HepG2 (cell line): ENCODE results near the gene COG5. TPM values are rescaled to one million over a fixed set of nuclear protein-coding genes. Genes with fewer than 3 reads are reported as not detected.

Source experiments
- CHD2 ChIP-seq: IDR thresholded peaks from 2 replicates; pipeline ENCODE4 v1.6.1; 2011; ENCODE audit warnings: low read depth, low read length, improper control_type of control experiment
- GLI4 ChIP-seq: sonication (generic); formaldehyde crosslinking; IDR thresholded peaks from 2 replicates; pipeline ENCODE4 v1.5.1; 2020; ENCODE audit warnings: missing genetic modification reagents, mild to moderate bottlenecking, moderate library complexity, borderline replicate concordance
- HNF1B ChIP-seq: sonication (generic); formaldehyde crosslinking; IDR thresholded peaks from 2 replicates; pipeline ENCODE4 v1.5.1; 2020; ENCODE audit warnings: mild to moderate bottlenecking, moderate library complexity, missing genetic modification reagents
- IRF2 ChIP-seq: IDR thresholded peaks from 2 replicates; pipeline ENCODE4 v1.6.1; 2018; ENCODE audit warnings: missing genetic modification reagents, missing compliant biosample characterization
- JUN ChIP-seq: sonication (generic); formaldehyde crosslinking; IDR thresholded peaks from 2 replicates; pipeline ENCODE4 v1.4.0; 2020; ENCODE audit warnings: mild to moderate bottlenecking, missing genetic modification reagents
- KMT2B ChIP-seq: IDR thresholded peaks from 2 replicates; pipeline ENCODE4 v1.6.1; 2016; ENCODE audit warnings: missing genetic modification reagents, missing compliant biosample characterization
- MLXIP ChIP-seq: sonication (generic); formaldehyde crosslinking; IDR thresholded peaks from 2 replicates; pipeline ENCODE4 v1.9.0; 2021; ENCODE audit warnings: missing genetic modification reagents, borderline replicate concordance
- NR0B2 ChIP-seq: sonication (generic); formaldehyde crosslinking; IDR thresholded peaks from 2 replicates; pipeline ENCODE4 v1.4.0; 2020; ENCODE audit warnings: mild to moderate bottlenecking, missing genetic modification reagents
- RARG ChIP-seq: sonication (generic); formaldehyde crosslinking; IDR thresholded peaks from 2 replicates; pipeline ENCODE4 v1.4.0; 2020; ENCODE audit warnings: low read depth, mild to moderate bottlenecking, missing genetic modification reagents
- SMC3 ChIP-seq: IDR thresholded peaks from 2 replicates; pipeline ENCODE4 v1.6.1; 2011; ENCODE audit warnings: low read length, improper control_type of control experiment
- SNAI1 ChIP-seq: sonication (generic); formaldehyde crosslinking; IDR thresholded peaks from 2 replicates; pipeline ENCODE4 v1.5.0; 2020; ENCODE audit warnings: mild to moderate bottlenecking, missing genetic modification reagents, borderline replicate concordance
- TERF1 ChIP-seq: sonication (generic); formaldehyde crosslinking; IDR thresholded peaks from 2 replicates; pipeline ENCODE4 v1.8.0; 2022; ENCODE audit warnings: mild to moderate bottlenecking, missing genetic modification reagents, moderate library complexity
- YEATS2 ChIP-seq: sonication (generic); formaldehyde crosslinking; IDR thresholded peaks from 2 replicates; pipeline ENCODE4 v1.4.0; 2020; ENCODE audit warnings: missing genetic modification reagents, borderline replicate concordance
- ZBTB21 ChIP-seq: sonication (generic); formaldehyde crosslinking; IDR thresholded peaks from 2 replicates; pipeline ENCODE4 v1.4.0; 2020; ENCODE audit warnings: missing genetic modification reagents
- ZEB1 ChIP-seq: IDR thresholded peaks from 2 replicates; pipeline ENCODE4 v1.6.1; 2012; ENCODE audit warnings: mild to moderate bottlenecking, low read depth, inconsistent platforms; ENCODE audit not compliant: insufficient replicate concordance
- ZKSCAN8 ChIP-seq: IDR thresholded peaks from 2 replicates; pipeline ENCODE4 v1.6.1; 2016; ENCODE audit warnings: borderline replicate concordance, missing genetic modification reagents, missing compliant biosample characterization
- ZNF160 ChIP-seq: sonication (generic); formaldehyde crosslinking; IDR thresholded peaks from 2 replicates; pipeline ENCODE4 v1.8.0; 2022; ENCODE audit warnings: mild to moderate bottlenecking, inconsistent platforms, missing genetic modification reagents
- ZNF276 ChIP-seq: sonication (generic); formaldehyde crosslinking; IDR thresholded peaks from 2 replicates; pipeline ENCODE4 v1.4.0; 2020; ENCODE audit warnings: mild to moderate bottlenecking, low read depth, missing genetic modification reagents
- ZNF564 ChIP-seq: sonication (generic); formaldehyde crosslinking; IDR thresholded peaks from 2 replicates; pipeline ENCODE4 v1.8.1; 2023; ENCODE audit warnings: mild to moderate bottlenecking, missing genetic modification reagents
- ZNF782 ChIP-seq: sonication (generic); formaldehyde crosslinking; IDR thresholded peaks from 2 replicates; pipeline ENCODE4 v1.4.0; 2020; ENCODE audit warnings: missing genetic modification reagents, mild to moderate bottlenecking, borderline replicate concordance
- ZSCAN22 ChIP-seq: sonication (generic); formaldehyde crosslinking; IDR thresholded peaks from 2 replicates; pipeline ENCODE4 v1.4.0; 2020; ENCODE audit warnings: mild to moderate bottlenecking, missing genetic modification reagents
- polyA plus RNA-seq, 8 experiments: library from polyadenylated mRNA; depleted of rRNA in 3 of 8; stranded (reverse) in 7 of 8; unstranded in 1 of 8; fragments of >200 nt; fragmentation: Illumina TruSeq in 4 of 8; extraction: Trizol in 4 of 8; gene quantifications; 2 replicates each; pipeline versions ENCODE4 v1.2.1 to v1.2.3, GENCODE V29; 2011 to 2016; ENCODE audit warnings: low read depth in 4 of 8, missing spikeins in 1 of 8, mixed read lengths in 1 of 8; ENCODE audit not compliant: insufficient read depth in 1 of 8
- total RNA-seq, 5 experiments: library from RNA; depleted of rRNA; stranded (reverse); fragments of >200 nt; fragmentation: Illumina TruSeq; extraction: Trizol; gene quantifications; 2 replicates each; pipeline ENCODE4 v1.2.3, GENCODE V29; 2016; ENCODE audit warnings: low read depth in 1 of 5

COG5 gene
- total and polyA plus RNA-seq, 2 of the 13 experiments (the other 11 are each of a cell fraction or from before 2014, with no cell fraction given) = 20.4 to 31.3 TPM

GRCh38 chr7:107563775-107564552, at the start of gene COG5, which contains the start of gene DUS4L (continued):
- peak; percentile 91 for TF ChIP-seq NR0B2 (CRISPR knock-in tag)
- peak; percentile 90 for TF ChIP-seq YEATS2
- TF ChIP-seq SMC3 = no peak
- TF ChIP-seq RARG (CRISPR knock-in tag) = no peak
- no peak for TF ChIP-seq CHD2
- TF ChIP-seq ZNF160 (CRISPR knock-in tag) = 0 out of 2 replicates have a peak, but pooled peaks have one; percentile 25
- peak; percentile 99 for TF ChIP-seq KMT2B
- peak; percentile 50 for TF ChIP-seq HNF1B (CRISPR knock-in tag)
- peak; percentile 60; the same call in 1 of the 2 replicates for TF ChIP-seq ZNF564 (CRISPR knock-in tag)
- no peak for TF ChIP-seq MLXIP (CRISPR knock-in tag)
- no peak; the same call in 1 of the 2 replicates for TF ChIP-seq GLI4 (CRISPR knock-in tag)
- TF ChIP-seq ZBTB21 (CRISPR knock-in tag) = peak; percentile 79
- TF ChIP-seq SNAI1 (CRISPR knock-in tag) = 0 out of 2 replicates have a peak, but pooled peaks have one; percentile 85
- peak; percentile 65; the same call in 1 of the 2 replicates for TF ChIP-seq ZNF782 (CRISPR knock-in tag)
- peak; percentile 89 for TF ChIP-seq IRF2
- 0 out of 2 replicates have a peak, but pooled peaks have one; percentile 63 for TF ChIP-seq ZNF276 (CRISPR knock-in tag)
- TF ChIP-seq ZEB1 = peak; percentile 55
- TF ChIP-seq ZSCAN22 (CRISPR knock-in tag) = no peak
- peak; percentile 69; the same call in 1 of the 2 replicates for TF ChIP-seq ZKSCAN8 (CRISPR knock-in tag)
- 0 out of 2 replicates have a peak, but pooled peaks have one; percentile 21 for TF ChIP-seq JUN
- no peak for TF ChIP-seq TERF1
